ENCODE data around the gene CENPE. TPM values are rescaled to one million over a fixed set of nuclear protein-coding genes. Genes with fewer than 3 reads are reported as not detected.

The CENPE gene
- total and polyA plus RNA-seq, 12 donors = 0.09 to 2.6 (median 0.61) TPM

- intact Hi-C loops (cut with DNase I) = no loop called here
- 97 to 99% methylated on average over 3 of the region's 3 CpGs for WGBS, 2 donors
- ATAC-seq = no peak
- Histone ChIP-seq H3K4me3 (no peak overlapping the region), H3K36me3 (peaks cover 0 to 31% (median 0%) of the 10 kb centered on the region in 9 donors), H3K9me3 (peaks cover 0 to 10% (median 0%) of the 10 kb centered on the region in 11 donors), H3K27me3 (no peaks in the 10 kb centered on the region), H3K27ac (no peak overlapping the region), H3K4me1 (no peaks in the 10 kb centered on the region)
- no peak for TF ChIP-seq CTCF (IDR thresholded peaks at IDR 0.05)
- no peak for DNase-seq
These were observed 45.8 kb downstream of the CENPE start for GRCh38 chr4:103152381-103152780.

- H3K9me3 ChIP-seq = peaks cover 0 to 3% (median 0%) of the 10 kb centered on the region in 11 donors
- DNase-seq (no peak), ATAC-seq (no peak)
- H3K27ac ChIP-seq = no peak overlapping the region
- H3K4me1 ChIP-seq = no peaks in the 10 kb centered on the region
- TF ChIP-seq CTCF (IDR thresholded peaks at IDR 0.05) = no peak
- H3K36me3 ChIP-seq = peaks cover 0 to 37% (median 0%) of the 10 kb centered on the region in 9 donors
- H3K4me3 ChIP-seq = no peak overlapping the region
- intact Hi-C loops (cut with DNase I) = no loop called here
- WGBS, 2 donors = 85 to 100% methylated on average over 1 of the region's 1 CpG
- no peaks in the 10 kb centered on the region for H3K27me3 ChIP-seq
These were observed 47.5 kb downstream of the CENPE start for GRCh38 chr4:103150677-103151076.

GRCh38 chr4:103144926-103145325 lies 53.2 kb downstream of the CENPE start:
- Histone ChIP-seq H3K9me3 (no peaks in the 10 kb centered on the region), H3K4me3 (no peak overlapping the region), H3K27me3 (no peaks in the 10 kb centered on the region), H3K36me3 (peaks cover 0 to 39% (median 0%) of the 10 kb centered on the region in 9 donors), H3K4me1 (no peaks in the 10 kb centered on the region), H3K27ac (no peak overlapping the region)
- intact Hi-C loops (cut with DNase I) = no loop called here
- ATAC-seq (no peak), DNase-seq (no peak)
- 95 to 98% methylated on average over 4 of the region's 4 CpGs for WGBS, 2 donors
- TF ChIP-seq CTCF (IDR thresholded peaks at IDR 0.05) = no peak

- Histone ChIP-seq H3K36me3 (peaks cover 0 to 19% (median 0%) of the 10 kb centered on the region in 9 donors), H3K4me1 (peaks cover 0 to 4% (median 0%) of the 10 kb centered on the region in 9 donors), H3K9me3 (no peaks in the 10 kb centered on the region), H3K27ac (no peak overlapping the region), H3K27me3 (no peaks in the 10 kb centered on the region), H3K4me3 (no peak overlapping the region)
- no peak for DNase-seq
- 97 to 100% methylated on average over 1 of the region's 1 CpG for WGBS, 2 donors
- intact Hi-C loops (cut with DNase I) = no loop called here
- no peak for TF ChIP-seq CTCF (IDR thresholded peaks at IDR 0.05)
- ATAC-seq = no peak
These were observed 60.7 kb downstream of the CENPE start for GRCh38 chr4:103137446-103137827.
